Naive thymus-derived CD4-positive, alpha-beta T cell (primary cell): Measurements from ENCODE around the gene SMIM31. TPM values are rescaled to one million over a fixed set of nuclear protein-coding genes. Genes with fewer than 3 reads are reported as not detected.

Source experiments
- polyA plus RNA-seq, 2 donors: library from polyadenylated mRNA; unstranded; fragments of 300-500 nt; fragmentation: Illumina TruSeq; gene quantifications; one replicate each; pipeline ENCODE4 v1.2.3, GENCODE V29; 2021
- total RNA-seq, 6 experiments: library from RNA in 5 of 6; stranded (reverse) in 5 of 6; gene quantifications; 1 replicate in 5 of 6; 2 replicates in 1 of 6; pipeline ENCODE4 v1.2.3 and lab custom pipeline; 2021 to 2026

Gene SMIM31
- total and polyA plus RNA-seq, 7 experiments from 2014 or later, result not detected

Other genes starting within 250 kb of the SMIM31 start
- gene APELA, start 123.0 kb downstream of the SMIM31 start, total RNA-seq, result not detected
- not detected for gene APELA, start 123.0 kb downstream of the SMIM31 start, polyA plus RNA-seq
- 1 to 10 TPM in 3 of 5 experiments, under 1 TPM in 2; 0.34 to 4.0 (median 1.1) TPM for gene TRIM61, start 223.5 kb downstream of the SMIM31 start, total RNA-seq
- gene TRIM61, start 223.5 kb downstream of the SMIM31 start, polyA plus RNA-seq, result 1 to 10 TPM in 1 of 2 donors, under 1 TPM in 1; 0.53 to 1.6 TPM